Stimulated activated CD8-positive, alpha-beta memory T cell treated with anti-CD3 and anti-CD28 coated beads, Interleukin-15, amount 100 ng/mL, for 4 hours (primary cell): ENCODE measurements around the gene HEATR5A.
"Not testable (repeated sequence)": the region's sequence is repeated elsewhere in the genome, so short reads cannot be mapped to it uniquely, and the experiment has no call there.

ENCODE experiments used
- DNase-seq, 2 donors: peaks; one replicate each; pipeline ENCODE4 v3.0.0-alpha.2; 2020; ENCODE audit warnings: low read depth in 2 of 2

HEATR5A gene

GRCh38 chr14:31389946-31390345 lies 30.4 kb downstream of the HEATR5A start:
- no peak for DNase-seq

GRCh38 chr14:31388687-31389413 lies 31.5 kb downstream of the HEATR5A start:
- no peak for DNase-seq

- DNase-seq: no peak
These were observed 33.3 kb downstream of the HEATR5A start for GRCh38 chr14:31387091-31387490.

GRCh38 chr14:31386271-31386670 lies 34.1 kb downstream of the HEATR5A start:
- no peak for DNase-seq

- DNase-seq: no peak
These were observed 38.1 kb downstream of the HEATR5A start for GRCh38 chr14:31382221-31382620.

GRCh38 chr14:31380106-31380505 lies 40.2 kb downstream of the HEATR5A start:
- no peak for DNase-seq

GRCh38 chr14:31379125-31379947 lies 41.0 kb downstream of the HEATR5A start:
- not testable (repeated sequence) for DNase-seq

GRCh38 chr14:31377433-31377832 lies 42.9 kb downstream of the HEATR5A start:
- no peak for DNase-seq

- DNase-seq: no peak
These were observed 48.7 kb downstream of the HEATR5A start for GRCh38 chr14:31371646-31372045.

- no peak for DNase-seq
These were observed 56.8 kb downstream of the HEATR5A start for GRCh38 chr14:31363331-31364073.

GRCh38 chr14:31362746-31363145 lies 57.6 kb downstream of the HEATR5A start:
- DNase-seq: no peak

GRCh38 chr14:31361761-31362160 lies 58.6 kb downstream of the HEATR5A start:
- not testable (repeated sequence) for DNase-seq

GRCh38 chr14:31360919-31361662 lies 59.3 kb downstream of the HEATR5A start:
- no peak for DNase-seq

GRCh38 chr14:31357279-31357678 lies 63.1 kb downstream of the HEATR5A start:
- no peak for DNase-seq

- no peak for DNase-seq
These were observed 74.3 kb downstream of the HEATR5A start for GRCh38 chr14:31346097-31346496.

- DNase-seq: no peak
These were observed 79.1 kb downstream of the HEATR5A start for GRCh38 chr14:31341280-31341679.

GRCh38 chr14:31340297-31341063 lies 79.9 kb downstream of the HEATR5A start:
- no peak for DNase-seq

- no peak for DNase-seq
These were observed 80.6 kb downstream of the HEATR5A start for GRCh38 chr14:31339743-31340142.

- DNase-seq: no peak
These were observed 83.0 kb downstream of the HEATR5A start for GRCh38 chr14:31337331-31337730.

- no peak for DNase-seq
These were observed 83.7 kb downstream of the HEATR5A start for GRCh38 chr14:31336646-31337045.

GRCh38 chr14:31331395-31331794 lies 89.0 kb downstream of the HEATR5A start:
- DNase-seq: not testable (repeated sequence)
